ENCODE data around the gene FASTKD3. TPM values are rescaled to one million over a fixed set of nuclear protein-coding genes. Genes with fewer than 3 reads are reported as not detected.

Gene FASTKD3
- total RNA-seq, 2 donors from 2014 or later: 8.5 to 12.3 TPM

DNA sequence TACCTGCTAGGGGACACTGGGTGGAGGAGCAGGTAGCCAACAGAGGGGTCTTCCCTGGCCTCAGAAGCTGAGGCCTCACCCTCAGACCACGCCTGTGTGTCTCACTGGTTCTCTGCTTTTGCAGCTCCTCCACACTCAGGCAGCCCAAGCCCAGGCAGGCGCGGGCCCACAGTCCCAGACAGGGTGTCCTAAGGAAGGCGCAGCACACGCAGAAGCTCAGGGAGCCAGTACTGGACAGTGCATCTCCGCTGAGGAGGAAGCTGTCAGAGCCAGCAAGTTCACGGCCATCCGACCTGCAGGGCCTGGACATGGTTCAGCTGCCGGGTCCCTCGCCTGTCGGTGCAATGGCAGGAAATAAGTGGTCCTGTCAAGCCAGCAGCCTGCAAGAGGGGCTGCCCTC lies 43.2 kb downstream of the FASTKD3 start:
- Mint-ChIP-seq H3K27me3 (ENCODE audit: low read depth) (peaks cover 19% of the 10 kb centered on the region), H3K4me3 (no peak overlapping the region), H3K36me3 (ENCODE audit: insufficient read depth in 2 of 2) (no peaks in the 10 kb centered on the region), H3K4me1 (ENCODE audit: low read depth) (peaks cover 6% of the 10 kb centered on the region), H3K9me3 (no peaks in the 10 kb centered on the region), H3K27ac (no peak overlapping the region)
- no peak for ATAC-seq (replicated peaks in 1 of 2)
- DNase-seq: no peak

DNA sequence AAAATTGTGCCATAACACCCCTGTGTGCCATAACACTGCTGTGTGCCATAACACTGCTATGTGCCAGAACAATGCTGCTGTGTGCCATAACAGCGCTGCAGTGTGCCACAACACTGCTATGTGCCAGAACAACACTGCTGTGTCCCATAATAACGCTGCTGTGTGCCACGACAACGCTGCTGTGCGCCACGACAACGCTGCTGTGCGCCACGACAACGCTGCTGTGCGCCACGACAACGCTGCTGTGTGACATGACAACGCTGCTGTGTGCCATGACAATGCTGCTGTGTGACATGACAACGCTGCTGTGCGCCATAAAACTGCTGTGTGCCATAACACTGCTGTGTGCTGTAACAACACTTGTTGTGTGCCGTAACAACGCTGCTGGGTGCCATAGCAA lies 43.8 kb downstream of the FASTKD3 start:
- no peak overlapping the region for H3K27ac Mint-ChIP-seq
- H3K36me3 Mint-ChIP-seq (ENCODE audit: insufficient read depth in 2 of 2): no peaks in the 10 kb centered on the region
- H3K4me1 Mint-ChIP-seq (ENCODE audit: low read depth): peaks cover 6% of the 10 kb centered on the region
- DNase-seq (no peak), ATAC-seq (replicated peaks in 1 of 2) (no peak)
- no peak overlapping the region for H3K4me3 Mint-ChIP-seq
- no peaks in the 10 kb centered on the region for H3K9me3 Mint-ChIP-seq
- peaks cover 19% of the 10 kb centered on the region for H3K27me3 Mint-ChIP-seq (ENCODE audit: low read depth)

- Mint-ChIP-seq H3K27me3 (ENCODE audit: low read depth) (peaks cover 26% of the 10 kb centered on the region), H3K27ac (no peak overlapping the region), H3K4me3 (no peak overlapping the region), H3K9me3 (no peaks in the 10 kb centered on the region), H3K4me1 (ENCODE audit: low read depth) (peaks cover 6% of the 10 kb centered on the region), H3K36me3 (ENCODE audit: insufficient read depth in 2 of 2) (no peaks in the 10 kb centered on the region)
- DNase-seq (no peak), ATAC-seq (replicated peaks in 1 of 2) (no peak)
Observed at GRCh38 chr5:7823594-7823993, 45.2 kb downstream of the FASTKD3 start.

DNA sequence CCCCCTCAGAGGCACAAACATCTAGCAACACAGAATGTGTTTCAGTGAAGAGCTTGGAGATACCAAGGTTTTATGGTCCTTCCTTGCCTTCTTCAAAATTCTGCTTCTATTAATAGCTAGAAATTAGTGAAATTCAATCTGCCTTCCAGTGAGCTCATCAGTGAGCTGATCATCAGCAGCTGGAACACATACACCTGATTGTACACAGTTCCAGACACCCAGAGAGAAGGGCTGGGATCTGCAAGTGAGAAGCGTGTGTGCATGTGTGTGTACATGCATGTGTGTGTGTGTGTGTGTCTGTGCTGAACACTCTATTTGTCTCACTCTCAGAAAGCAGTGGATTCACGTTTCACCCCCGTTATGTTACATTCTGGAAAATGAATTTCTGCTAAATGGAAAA lies 46.4 kb downstream of the FASTKD3 start:
- H3K4me3 Mint-ChIP-seq: no peak overlapping the region
- no peaks in the 10 kb centered on the region for H3K9me3 Mint-ChIP-seq
- H3K27ac Mint-ChIP-seq: no peak overlapping the region
- peaks cover 26% of the 10 kb centered on the region for H3K27me3 Mint-ChIP-seq (ENCODE audit: low read depth)
- H3K4me1 Mint-ChIP-seq (ENCODE audit: low read depth): peaks cover 6% of the 10 kb centered on the region
- ATAC-seq (replicated peaks in 1 of 2) (no peak), DNase-seq (no peak)
- H3K36me3 Mint-ChIP-seq (ENCODE audit: insufficient read depth in 2 of 2): no peaks in the 10 kb centered on the region

GRCh38 chr5:7816535-7816901 lies 52.3 kb downstream of the FASTKD3 start:
- no peak overlapping the region for H3K27ac Mint-ChIP-seq
- H3K27me3 Mint-ChIP-seq (ENCODE audit: low read depth): peaks cover 47% of the 10 kb centered on the region

DNA sequence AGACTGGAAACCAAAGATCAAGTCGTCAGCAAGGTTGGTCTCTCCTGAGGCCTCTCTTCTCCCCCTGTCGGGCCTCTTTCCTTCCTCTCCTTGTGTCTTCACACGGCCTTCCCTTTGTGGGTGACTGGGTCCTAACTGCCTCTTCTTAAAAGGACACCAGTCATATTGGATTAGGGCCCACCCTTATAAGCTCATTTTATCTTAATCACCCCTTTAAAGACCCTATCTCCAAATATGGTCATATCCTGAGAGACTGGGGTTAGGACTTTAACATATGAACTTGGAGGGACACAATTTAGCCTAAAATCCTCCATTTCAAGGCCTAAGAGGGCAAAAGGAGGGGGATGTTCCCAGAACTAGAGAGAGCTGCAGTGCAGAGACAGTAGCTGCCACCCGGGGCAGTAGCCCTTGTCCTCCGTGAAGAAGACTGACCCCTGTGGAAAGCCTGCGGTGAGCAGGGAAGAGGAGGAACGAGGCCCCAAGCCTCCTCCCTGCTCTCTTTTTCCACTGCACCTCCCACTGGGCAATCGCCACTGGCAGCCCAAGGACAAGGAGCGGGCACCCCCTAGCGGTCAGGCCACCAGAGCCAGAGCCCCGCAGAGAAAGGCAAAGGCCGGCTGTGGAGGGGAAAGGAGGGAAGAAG lies 52.8 kb downstream of the FASTKD3 start:
- Mint-ChIP-seq H3K36me3 (ENCODE audit: insufficient read depth in 2 of 2) (no peaks in the 10 kb centered on the region), H3K9me3 (no peaks in the 10 kb centered on the region), H3K27me3 (ENCODE audit: low read depth) (peaks cover 46% of the 10 kb centered on the region), H3K4me1 (ENCODE audit: low read depth) (no peaks in the 10 kb centered on the region), H3K27ac (no peak overlapping the region), H3K4me3 (no peak overlapping the region)
- peak; percentile 80 to 84 for ATAC-seq (replicated peaks in 1 of 2)
- DNase-seq: peak; percentile 72

More at GRCh38 chr5:7816535-7816901, 52.3 kb downstream of the FASTKD3 start:
- H3K4me1 Mint-ChIP-seq (ENCODE audit: low read depth): peaks cover 1% of the 10 kb centered on the region
- no peak overlapping the region for H3K4me3 Mint-ChIP-seq
- H3K36me3 Mint-ChIP-seq (ENCODE audit: insufficient read depth in 2 of 2): no peaks in the 10 kb centered on the region
- ATAC-seq (replicated peaks in 1 of 2): peak in 1 of 2 donors; percentile 27
- no peaks in the 10 kb centered on the region for H3K9me3 Mint-ChIP-seq
- no peak for DNase-seq

DNA sequence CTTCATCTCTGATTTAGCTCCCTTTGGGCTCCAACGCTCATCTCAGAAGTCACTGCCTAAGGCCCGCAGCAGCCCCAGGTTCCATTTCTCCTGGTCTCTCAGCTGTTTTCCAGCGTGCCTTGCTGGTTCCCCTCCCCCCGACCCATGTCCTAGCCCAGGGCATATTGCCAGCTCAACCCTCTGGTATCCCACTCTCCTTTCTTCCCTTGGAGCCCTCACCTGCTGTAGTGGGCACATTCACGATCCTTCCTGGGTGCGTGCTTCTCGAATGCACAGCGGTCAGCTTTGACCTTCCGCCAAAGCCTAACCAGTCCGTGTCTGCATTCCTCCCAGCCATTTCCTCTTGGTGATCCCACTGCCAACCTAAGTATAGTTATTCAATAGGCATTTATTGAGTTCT lies 54.0 kb downstream of the FASTKD3 start:
- ATAC-seq (replicated peaks in 1 of 2) (no peak), DNase-seq (no peak)
- Mint-ChIP-seq H3K4me3 (no peak overlapping the region), H3K36me3 (ENCODE audit: insufficient read depth in 2 of 2) (no peaks in the 10 kb centered on the region), H3K4me1 (ENCODE audit: low read depth) (no peaks in the 10 kb centered on the region), H3K9me3 (no peaks in the 10 kb centered on the region), H3K27ac (no peak overlapping the region), H3K27me3 (ENCODE audit: low read depth) (peaks cover 56% of the 10 kb centered on the region)

DNA sequence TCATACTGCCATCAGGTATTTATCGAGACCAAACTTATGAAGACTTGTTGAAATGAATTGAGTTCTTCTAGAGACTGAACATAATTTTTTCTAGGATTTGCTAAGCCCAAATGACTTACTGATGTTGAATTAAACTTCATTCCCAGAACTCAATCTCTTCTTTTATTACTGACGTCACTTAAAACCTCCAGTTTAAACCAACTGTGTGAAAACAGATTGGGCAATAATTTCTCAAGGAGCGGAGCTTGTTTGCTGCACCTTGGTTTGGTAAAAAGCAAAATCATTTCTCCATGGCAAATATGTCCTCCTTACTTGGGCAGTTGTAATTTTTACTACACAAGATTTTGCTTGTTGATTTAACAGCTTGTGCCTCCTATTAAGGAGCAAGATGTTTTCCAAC lies 55.3 kb downstream of the FASTKD3 start:
- ATAC-seq (replicated peaks in 1 of 2) (no peak), DNase-seq (no peak)
- H3K4me1 Mint-ChIP-seq (ENCODE audit: low read depth): no peaks in the 10 kb centered on the region
- H3K4me3 Mint-ChIP-seq: no peak overlapping the region
- no peak overlapping the region for H3K27ac Mint-ChIP-seq
- no peaks in the 10 kb centered on the region for H3K36me3 Mint-ChIP-seq (ENCODE audit: insufficient read depth in 2 of 2)
- H3K9me3 Mint-ChIP-seq: no peaks in the 10 kb centered on the region
- H3K27me3 Mint-ChIP-seq (ENCODE audit: low read depth): peaks cover 48% of the 10 kb centered on the region

- Mint-ChIP-seq H3K27ac (no peak overlapping the region), H3K4me1 (ENCODE audit: low read depth) (no peaks in the 10 kb centered on the region), H3K27me3 (ENCODE audit: low read depth) (peaks cover 48% of the 10 kb centered on the region), H3K36me3 (ENCODE audit: insufficient read depth in 2 of 2) (no peaks in the 10 kb centered on the region), H3K4me3 (no peak overlapping the region), H3K9me3 (no peaks in the 10 kb centered on the region)
- no peak for ATAC-seq (replicated peaks in 1 of 2)
- no peak for DNase-seq
Observed at GRCh38 chr5:7813007-7813406, 55.8 kb downstream of the FASTKD3 start.

- H3K9me3 Mint-ChIP-seq: no peaks in the 10 kb centered on the region
- ATAC-seq (replicated peaks in 1 of 2) (no peak), DNase-seq (no peak)
- H3K36me3 Mint-ChIP-seq (ENCODE audit: insufficient read depth in 2 of 2): no peaks in the 10 kb centered on the region
- H3K4me1 Mint-ChIP-seq (ENCODE audit: low read depth): no peaks in the 10 kb centered on the region
- peaks cover 45% of the 10 kb centered on the region for H3K27me3 Mint-ChIP-seq (ENCODE audit: low read depth)
- no peak overlapping the region for H3K27ac Mint-ChIP-seq
- H3K4me3 Mint-ChIP-seq: no peak overlapping the region
Observed at GRCh38 chr5:7811715-7812114, 57.1 kb downstream of the FASTKD3 start.

Other genes starting within 250 kb of the FASTKD3 start
- gene CFAP90, start 17.9 kb downstream of the FASTKD3 start, total RNA-seq: not detected
- gene MTRR, start 117 bp upstream of the FASTKD3 start, total RNA-seq: 10 to 100 TPM; 65.0 to 67.6 TPM